ENCODE results near the gene ARHGDIG.

Gene ARHGDIG

DNA sequence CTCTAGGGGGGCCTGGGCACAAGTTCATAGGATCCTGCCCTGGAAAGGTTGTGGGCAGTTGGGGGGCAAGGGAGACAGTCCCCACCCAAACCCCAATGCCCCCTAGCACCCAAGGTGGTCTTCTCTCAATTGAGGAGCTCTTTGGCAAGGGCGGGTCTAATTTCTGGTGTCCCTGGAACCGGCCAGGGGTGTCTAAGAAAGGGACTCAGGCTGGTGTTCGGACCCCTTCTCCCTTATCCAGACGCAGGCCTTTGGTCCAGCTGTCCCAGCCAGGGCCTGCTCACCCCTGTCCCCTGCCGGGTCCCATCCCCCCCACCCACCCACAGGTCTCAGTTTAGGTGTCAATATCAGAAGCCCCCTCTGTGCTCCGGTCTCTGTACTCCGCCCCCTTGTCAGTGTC, 860 bp upstream of the ARHGDIG start:
- DNase-seq (ENCODE audit: low read depth in 2 of 2, low spot score in 1 of 2) = no peak

DNA sequence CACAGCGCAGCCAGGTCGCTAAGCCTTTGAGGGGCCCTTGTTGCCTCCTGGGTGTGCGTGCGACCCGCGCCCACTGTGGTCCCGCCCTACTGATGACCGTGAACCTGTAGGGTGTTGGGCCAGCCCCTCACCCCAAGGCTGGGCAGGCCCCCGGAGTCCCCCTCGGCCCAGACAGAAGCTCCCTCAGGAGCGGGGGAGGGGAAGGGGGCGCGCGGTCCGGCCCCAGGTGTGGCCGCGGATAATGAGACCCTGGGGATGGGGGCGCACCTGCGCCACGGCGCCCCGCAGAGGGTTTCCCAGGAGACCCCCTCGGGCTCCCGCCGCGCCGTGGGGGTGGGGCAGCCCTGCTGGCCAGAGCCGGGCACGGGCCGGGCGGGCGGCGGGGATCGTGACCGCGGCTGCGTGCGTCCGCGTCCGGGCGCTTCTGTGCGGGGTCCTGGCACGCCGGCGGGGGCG, 358 bp upstream of the ARHGDIG start:
- DNase-seq (ENCODE audit: low read depth in 2 of 2, low spot score in 1 of 2) = no peak

DNA sequence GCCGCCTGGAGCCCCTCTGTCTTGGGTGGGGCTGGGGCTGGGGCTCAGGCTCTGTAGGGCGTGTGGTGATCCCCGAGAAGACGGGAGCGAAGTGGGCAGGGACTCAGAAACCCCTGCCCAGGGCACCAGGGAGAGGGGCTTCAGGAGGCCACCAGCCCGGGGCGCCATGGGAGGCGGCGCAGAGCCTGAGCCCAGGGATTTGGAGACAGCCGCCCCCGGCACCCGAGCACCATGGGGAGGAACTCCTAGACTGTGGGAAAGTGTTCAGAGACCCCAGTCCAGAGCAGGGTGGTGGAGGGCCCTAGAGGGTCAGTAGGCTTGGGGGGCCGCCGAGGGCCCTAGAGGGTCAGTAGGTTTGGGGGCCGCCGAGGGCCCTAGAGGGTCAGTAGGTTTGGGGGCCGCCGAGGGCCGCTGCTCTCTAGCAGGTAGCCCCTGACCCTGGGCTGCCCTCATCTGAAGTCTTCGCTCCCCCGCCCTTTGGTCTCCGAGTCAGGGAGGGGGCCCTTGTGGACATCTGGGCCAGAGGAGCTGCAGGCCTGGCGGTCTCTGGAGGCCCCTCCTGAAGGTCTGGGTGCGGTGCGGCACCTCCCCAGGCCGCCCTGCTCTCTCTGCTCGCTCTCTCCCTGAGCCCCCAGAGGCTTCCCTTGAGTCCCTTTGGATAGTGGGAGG, 734 bp downstream of the ARHGDIG start:
- no peak for DNase-seq (ENCODE audit: low read depth in 2 of 2, low spot score in 1 of 2)

DNA sequence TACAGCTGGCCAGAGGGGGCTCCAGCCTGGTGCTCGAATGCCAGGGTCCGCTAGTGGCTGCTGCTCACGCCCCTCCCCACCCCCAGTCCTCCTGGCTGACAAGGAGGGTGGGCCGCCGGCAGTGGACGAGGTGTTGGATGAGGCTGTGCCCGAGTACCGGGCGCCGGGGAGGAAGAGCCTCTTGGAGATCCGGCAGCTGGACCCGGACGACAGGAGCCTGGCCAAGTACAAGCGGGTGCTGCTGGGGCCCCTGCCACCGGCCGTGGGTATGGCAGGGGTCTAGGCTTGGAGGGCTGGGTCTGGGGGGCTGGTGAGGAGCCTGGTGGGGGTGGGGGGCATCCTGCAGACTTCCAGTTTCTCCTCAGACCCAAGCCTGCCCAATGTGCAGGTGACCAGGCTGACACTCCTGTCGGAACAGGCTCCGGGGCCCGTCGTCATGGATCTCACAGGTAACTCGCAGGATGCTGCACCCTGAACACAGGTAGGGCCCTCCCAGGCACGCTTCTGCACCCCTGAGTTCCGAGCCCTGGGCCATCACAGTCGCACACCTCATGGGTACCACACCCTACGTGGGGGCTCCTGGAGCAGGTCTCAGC, 1.4 kb downstream of the ARHGDIG start:
- DNase-seq (ENCODE audit: low read depth in 2 of 2, low spot score in 1 of 2) = no peak

DNA sequence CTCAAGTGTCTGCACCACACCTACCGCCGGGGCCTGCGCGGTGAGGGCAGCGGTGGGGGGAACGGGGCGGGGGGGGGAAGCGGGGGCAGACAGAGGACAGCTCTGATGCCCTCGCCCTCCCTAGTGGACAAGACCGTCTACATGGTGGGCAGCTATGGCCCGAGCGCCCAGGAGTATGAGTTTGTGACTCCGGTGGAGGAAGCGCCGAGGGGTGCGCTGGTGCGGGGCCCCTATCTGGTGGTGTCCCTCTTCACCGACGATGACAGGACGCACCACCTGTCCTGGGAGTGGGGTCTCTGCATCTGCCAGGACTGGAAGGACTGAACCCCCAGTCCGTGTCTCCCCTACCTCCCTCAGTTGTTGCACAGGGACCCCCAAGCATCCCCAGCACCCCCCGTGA, 2.1 kb downstream of the ARHGDIG start:
- no peak for DNase-seq (ENCODE audit: low read depth in 2 of 2, low spot score in 1 of 2)

GRCh38 chr16:283033-283805, 2.8 kb downstream of the ARHGDIG start, which contains the start of gene PDIA2:
Gene PDIA2 (plus strand): TSS chr16:283164. CDS start chr16:283170, 6 bp downstream.
- no peak for DNase-seq (ENCODE audit: low read depth in 2 of 2, low spot score in 1 of 2)

DNA sequence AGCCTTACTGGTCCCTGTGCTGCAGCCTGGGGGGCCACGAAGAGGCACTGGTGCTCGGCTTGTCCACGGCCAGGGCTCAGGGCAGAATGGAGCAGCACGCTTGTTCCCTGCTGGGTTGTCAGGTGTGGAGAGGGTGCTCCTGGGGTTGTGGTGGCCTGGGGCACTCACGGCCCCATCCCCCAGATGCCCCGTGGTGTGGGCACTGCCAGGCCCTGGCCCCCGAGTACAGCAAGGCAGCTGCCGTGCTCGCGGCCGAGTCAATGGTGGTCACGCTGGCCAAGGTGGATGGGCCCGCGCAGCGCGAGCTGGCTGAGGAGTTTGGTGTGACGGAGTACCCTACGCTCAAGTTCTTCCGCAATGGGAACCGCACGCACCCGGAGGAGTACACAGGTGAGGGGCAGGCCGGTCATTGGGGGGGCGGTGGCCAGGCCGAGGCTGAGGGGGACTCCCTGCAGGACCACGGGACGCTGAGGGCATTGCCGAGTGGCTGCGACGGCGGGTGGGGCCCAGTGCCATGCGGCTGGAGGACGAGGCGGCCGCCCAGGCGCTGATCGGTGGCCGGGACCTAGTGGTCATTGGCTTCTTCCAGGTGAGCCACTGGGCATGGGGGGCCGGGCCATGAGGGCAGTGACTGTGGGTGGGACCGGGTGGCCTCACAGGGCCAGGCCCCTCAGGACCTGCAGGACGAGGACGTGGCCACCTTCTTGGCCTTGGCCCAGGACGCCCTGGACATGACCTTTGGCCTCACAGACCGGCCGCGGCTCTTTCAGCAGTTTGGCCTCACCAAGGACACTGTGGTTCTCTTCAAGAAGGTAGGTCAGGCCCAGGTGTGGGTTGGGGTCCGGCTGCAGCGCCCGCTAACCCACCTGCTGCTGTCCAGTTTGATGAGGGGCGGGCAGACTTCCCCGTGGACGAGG, 4.1 kb downstream of the ARHGDIG start:
- no peak for DNase-seq (ENCODE audit: low read depth in 2 of 2, low spot score in 1 of 2)

DNA sequence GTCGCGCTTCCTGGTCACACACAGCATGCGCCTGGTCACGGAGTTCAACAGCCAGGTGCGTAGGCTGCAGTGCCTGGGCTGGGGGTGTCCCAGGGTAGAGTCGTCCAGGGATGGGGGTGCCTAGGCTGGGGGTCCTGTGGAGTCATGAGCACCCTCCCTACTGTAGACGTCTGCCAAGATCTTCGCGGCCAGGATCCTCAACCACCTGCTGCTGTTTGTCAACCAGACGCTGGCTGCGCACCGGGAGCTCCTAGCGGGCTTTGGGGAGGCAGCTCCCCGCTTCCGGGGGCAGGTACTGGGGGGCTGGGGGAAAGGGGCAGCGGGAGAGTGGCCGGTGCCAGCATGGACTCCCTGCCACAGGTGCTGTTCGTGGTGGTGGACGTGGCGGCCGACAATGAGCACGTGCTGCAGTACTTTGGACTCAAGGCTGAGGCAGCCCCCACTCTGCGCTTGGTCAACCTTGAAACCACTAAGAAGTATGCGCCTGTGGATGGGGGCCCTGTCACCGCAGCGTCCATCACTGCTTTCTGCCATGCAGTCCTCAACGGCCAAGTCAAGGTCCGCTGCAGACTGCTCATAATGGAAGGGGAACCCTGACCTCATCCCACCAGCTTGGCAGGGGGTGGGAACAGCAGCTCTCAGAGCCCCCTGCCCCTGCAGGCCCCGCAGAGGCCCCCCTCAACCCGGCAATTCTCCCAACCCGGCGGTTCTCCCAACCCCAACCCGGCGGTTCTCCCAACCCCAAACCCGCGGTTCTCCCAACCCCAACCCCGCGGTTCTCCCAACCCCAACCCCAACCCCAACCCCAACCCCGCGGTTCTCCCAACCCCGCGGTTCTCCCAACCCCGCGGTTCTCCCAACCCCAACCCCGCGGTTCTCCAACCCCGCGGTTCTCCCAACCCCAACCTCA, 5.0 kb downstream of the ARHGDIG start:
- no peak for DNase-seq (ENCODE audit: low read depth in 2 of 2, low spot score in 1 of 2)

- DNase-seq (ENCODE audit: low read depth in 2 of 2, low spot score in 1 of 2) = no peak
These were observed 6.3 kb downstream of the ARHGDIG start for GRCh38 chr16:286491-287297.

- no peak for DNase-seq (ENCODE audit: low read depth in 2 of 2, low spot score in 1 of 2)
These were observed 7.0 kb downstream of the ARHGDIG start for GRCh38 chr16:287298-287811.

DNA sequence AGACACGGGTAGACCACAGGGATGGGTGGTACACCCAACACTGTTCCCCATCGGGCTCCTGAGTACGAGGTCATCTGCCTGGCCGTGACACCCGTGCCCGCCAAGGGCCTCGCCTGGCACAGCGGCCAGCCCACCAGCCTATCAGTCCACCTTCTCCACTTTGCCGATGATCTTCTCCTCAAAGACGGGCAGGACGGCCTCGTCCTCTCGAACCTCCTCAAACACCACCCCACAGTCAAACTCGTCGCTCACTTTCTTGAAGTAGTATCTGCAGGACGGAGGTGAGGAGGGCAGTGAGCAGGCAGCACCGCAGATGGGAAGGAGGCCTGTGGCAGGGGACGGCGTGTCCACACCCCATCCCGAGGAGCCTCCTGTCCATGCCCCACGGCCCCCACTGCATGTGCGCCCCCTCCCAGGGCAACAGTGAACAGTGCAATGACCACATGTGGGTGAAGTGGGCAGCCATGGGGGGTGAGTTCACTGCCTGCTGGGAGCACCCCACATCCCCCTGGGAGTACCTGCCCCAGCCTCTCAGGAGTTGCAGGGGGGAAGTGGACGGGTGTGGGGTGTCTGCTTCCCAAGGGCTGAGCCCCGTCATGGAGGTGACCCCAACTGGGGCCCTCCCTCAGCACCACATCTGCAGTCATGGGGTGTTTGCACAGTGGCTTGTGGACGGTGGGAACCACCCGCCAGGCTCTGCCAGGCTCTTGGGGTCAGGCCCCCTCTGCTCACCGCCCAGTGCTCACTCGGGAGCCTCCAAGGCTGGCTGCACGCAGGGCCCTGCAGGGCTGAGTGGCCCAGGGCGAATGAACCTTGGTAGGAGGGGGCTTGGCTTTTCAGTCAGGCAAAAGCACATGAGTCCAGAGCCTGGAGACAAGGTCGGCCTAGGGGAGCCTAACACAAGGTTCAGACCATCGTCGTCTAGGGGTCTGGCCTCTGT, 7.9 kb downstream of the ARHGDIG start:
- DNase-seq (ENCODE audit: low read depth in 2 of 2, low spot score in 1 of 2) = no peak

DNA sequence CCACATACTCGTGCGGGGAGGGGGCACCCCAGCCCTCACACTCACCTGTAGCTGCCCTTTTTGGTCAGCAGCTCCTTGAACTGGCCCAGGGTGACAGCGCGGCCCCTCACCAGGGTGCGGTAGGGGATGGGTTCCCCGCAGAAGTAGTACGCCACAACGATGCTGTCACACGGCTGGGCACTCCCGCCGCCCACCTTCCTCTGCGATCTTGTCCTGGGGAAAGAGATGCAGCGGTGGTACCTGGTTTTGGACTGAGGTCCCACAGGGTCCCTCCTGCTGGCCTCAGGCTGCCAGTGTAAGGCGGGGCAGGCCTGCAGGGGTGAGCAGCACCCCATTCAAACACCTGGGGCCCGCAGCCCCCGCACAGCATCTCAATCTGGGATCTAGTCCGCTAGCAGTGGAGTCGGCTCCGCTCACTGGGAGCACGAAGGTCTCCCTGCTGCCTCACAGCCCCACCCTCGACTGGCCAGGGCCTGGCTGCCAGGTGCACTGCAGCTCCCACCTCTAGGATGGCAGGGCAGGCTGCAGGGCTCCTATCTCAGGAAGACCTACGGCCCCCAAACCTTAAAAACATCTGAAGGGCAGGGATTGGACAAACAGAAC, 9.1 kb downstream of the ARHGDIG start:
- DNase-seq (ENCODE audit: low read depth in 2 of 2, low spot score in 1 of 2) = no peak

GRCh38 chr16:290015-290680, 9.8 kb downstream of the ARHGDIG start:
- no peak for DNase-seq (ENCODE audit: low read depth in 2 of 2, low spot score in 1 of 2)

DNA sequence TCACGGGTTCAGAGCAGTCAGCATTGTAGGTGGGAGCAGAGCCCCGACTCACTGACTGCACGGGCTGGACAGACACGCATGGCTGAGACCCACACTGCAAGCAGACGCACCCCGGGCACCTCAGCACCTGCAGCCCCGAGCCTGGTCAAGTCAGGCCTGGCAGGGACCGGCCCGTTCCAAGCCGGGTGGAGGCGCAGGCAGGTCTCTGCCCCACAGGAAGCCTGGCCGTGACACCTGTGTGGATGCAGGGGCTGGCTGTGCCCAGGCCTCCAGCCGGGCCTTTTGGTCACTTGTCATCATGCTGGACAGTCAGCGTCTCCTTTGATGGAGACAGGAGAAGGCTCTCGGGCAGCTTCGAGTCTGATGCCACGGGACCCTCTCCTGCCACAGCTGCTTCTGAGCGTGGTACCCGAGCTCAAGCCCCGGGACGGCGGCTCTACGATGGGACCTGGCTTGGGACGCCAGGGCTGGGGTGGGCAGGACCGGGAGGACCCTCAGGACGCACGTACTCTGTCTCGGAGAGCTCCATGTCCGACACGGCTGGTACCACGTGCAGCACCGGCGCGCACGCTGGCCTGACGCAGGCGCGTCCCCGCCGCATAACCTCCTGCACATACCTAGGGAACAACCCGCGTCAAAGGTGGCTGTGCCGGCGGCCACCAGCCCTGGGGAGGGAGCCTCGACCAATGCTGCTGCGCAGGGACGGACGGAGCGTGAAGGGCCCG, 10.5 kb downstream of the ARHGDIG start:
- DNase-seq (ENCODE audit: low read depth in 2 of 2, low spot score in 1 of 2) = no peak

DNA sequence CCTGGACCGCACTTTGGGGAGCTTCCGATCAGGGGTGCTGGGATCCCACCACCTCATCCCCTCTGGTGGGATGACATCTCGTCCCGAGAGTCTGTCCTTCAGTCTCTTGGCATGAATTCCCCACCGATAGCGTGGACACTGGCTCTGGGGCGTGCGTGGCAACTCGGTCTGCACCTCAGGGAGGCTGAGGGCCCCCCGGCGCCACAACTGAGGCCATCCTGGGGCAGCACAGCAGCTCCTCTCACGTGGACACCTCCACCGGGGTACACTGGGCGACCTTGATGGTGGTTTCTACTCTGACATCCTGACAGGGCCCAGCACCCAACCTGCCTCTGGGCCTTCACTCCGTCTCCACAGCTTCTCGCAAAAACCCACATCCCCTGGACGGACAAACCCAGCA, 11.1 kb downstream of the ARHGDIG start:
- no peak for DNase-seq (ENCODE audit: low read depth in 2 of 2, low spot score in 1 of 2)

- no peak for DNase-seq (ENCODE audit: low read depth in 2 of 2, low spot score in 1 of 2)
These were observed 12.8 kb downstream of the ARHGDIG start for GRCh38 chr16:293043-293775.

All from stimulated activated CD8-positive, alpha-beta memory T cell treated with anti-CD3 and anti-CD28 coated beads, Interleukin-4, amount 100 ng/mL, for 4 hours (primary cell).